SK-N-SH (cell line): Measurements from ENCODE around the gene ABCA4. TPM values are rescaled to one million over a fixed set of nuclear protein-coding genes. Genes with fewer than 3 reads are reported as not detected.

Experiments used
- CTCF ChIA-PET: fragments of 300-600, 350-600 bp; formaldehyde crosslinking; extraction: SDS; loops from one replicate; lab custom pipeline; 2021; lab: Yijun Ruan, JAX
- POLR2A ChIA-PET: fragments of 350-600 bp; sonication (Branson Sonifier 250); formaldehyde crosslinking; extraction: SDS; loops from one replicate; lab custom pipeline; 2020; ENCODE audit warnings: antibody characterized with exemption, inconsistent platforms; lab: Yijun Ruan, JAX
- DNase-seq: peaks from one replicate; pipeline ENCODE4 v3.0.0; 2012
- H2AFZ ChIP-seq: fragments of 200-600 bp; sonication (generic); 2 replicates; pipeline ENCODE4 v1.8.1; 2016; ENCODE audit warnings: antibody characterized with exemption, mild to moderate bottlenecking, low read depth
- H3F3A ChIP-seq: fragments of 200-600 bp; sonication (generic); replicated peaks from 2 replicates; pipeline ENCODE3; 2016; ENCODE audit warnings: antibody characterized with exemption, mild to moderate bottlenecking; ENCODE audit not compliant: insufficient read depth
- H3K27ac ChIP-seq, 2 experiments: fragments of 200-500 bp in 1 of 2; fragments of 200-600 bp in 1 of 2; sonication (Bioruptor generic) in 1 of 2; sonication (generic), shearing (Covaris generic) in 1 of 2; 2 replicates each; pipeline versions ENCODE4 v1.5.1 to v1.6.1; 2014 to 2016; ENCODE audit warnings: low read depth in 2 of 2, inconsistent platforms in 1 of 2, low read length in 1 of 2, mild to moderate bottlenecking in 1 of 2, mixed read lengths in 1 of 2
- H3K27me3 ChIP-seq: fragments of 200-600 bp; sonication (generic), shearing (Covaris generic); 2 replicates; pipeline ENCODE4 v1.6.1; 2016; ENCODE audit warnings: mixed run types; ENCODE audit not compliant: insufficient read depth
- H3K36me3 ChIP-seq, 2 experiments: fragments of 200-500 bp in 1 of 2; fragments of 200-600 bp in 1 of 2; sonication (Bioruptor generic) in 1 of 2; sonication (generic) in 1 of 2; replicated peaks in 1 of 2; 2 replicates each; pipeline versions ENCODE3 to v1.5.1; 2014 to 2016; ENCODE audit warnings: low read length in 1 of 2, mild to moderate bottlenecking in 1 of 2; ENCODE audit not compliant: insufficient read depth in 2 of 2, control insufficient read depth in 1 of 2
- H3K4me1 ChIP-seq, 2 experiments: fragments of 200-500 bp in 1 of 2; fragments of 200-600 bp in 1 of 2; sonication (Bioruptor generic) in 1 of 2; sonication (generic), shearing (Covaris generic) in 1 of 2; 2 replicates each; pipeline versions ENCODE4 v1.5.1 to v1.6.1; 2014 to 2016; ENCODE audit warnings: low read depth in 1 of 2, low read length in 1 of 2, mixed run types in 1 of 2; ENCODE audit not compliant: insufficient read depth in 2 of 2, control insufficient read depth in 1 of 2
- H3K4me2 ChIP-seq: fragments of 200-600 bp; sonication (generic), shearing (Covaris generic); 2 replicates; pipeline ENCODE4 v1.6.1; 2017; ENCODE audit warnings: mixed run types
- H3K4me3 ChIP-seq, 2 experiments: fragments of 200-500 bp in 1 of 2; fragments of 200-600 bp in 1 of 2; sonication (Bioruptor generic) in 1 of 2; sonication (generic), shearing (Covaris generic) in 1 of 2; 2 replicates each; pipeline versions ENCODE4 v1.5.1 to v1.8.1; 2014 to 2016; ENCODE audit warnings: low read depth in 2 of 2, inconsistent platforms in 1 of 2, low read length in 1 of 2, mild to moderate bottlenecking in 1 of 2, mixed read lengths in 1 of 2, moderate library complexity in 1 of 2
- H3K79me2 ChIP-seq: fragments of 200-600 bp; sonication (generic); 2 replicates; pipeline ENCODE4 v1.8.1; 2017; ENCODE audit warnings: mild to moderate bottlenecking; ENCODE audit not compliant: insufficient read depth
- H3K9ac ChIP-seq: fragments of 200-600 bp; sonication (generic); 2 replicates; pipeline ENCODE4 v1.6.1; 2017; ENCODE audit warnings: mixed run types
- H3K9me2 ChIP-seq: fragments of 200-600 bp; sonication (generic); 2 replicates; pipeline ENCODE4 v1.6.1; 2017; ENCODE audit warnings: mixed run types
- H3K9me3 ChIP-seq: fragments of 200-600 bp; sonication (generic); 2 replicates; pipeline ENCODE4 v1.6.1; 2017; ENCODE audit warnings: mixed run types, mild to moderate bottlenecking, moderate library complexity
- H4K20me1 ChIP-seq: fragments of 200-600 bp; sonication (generic); 2 replicates; pipeline ENCODE4 v1.6.1; 2017; ENCODE audit warnings: mild to moderate bottlenecking, mixed run types; ENCODE audit not compliant: insufficient read depth
- CHD2 ChIP-seq: fragments of 150-350 bp; IDR thresholded peaks from 2 replicates; pipeline ENCODE4 v1.6.1; 2018; ENCODE audit warnings: low read length; ENCODE audit not compliant: partially characterized antibody
- CTCF ChIP-seq: fragments of 200-600 bp; sonication (generic); IDR thresholded peaks from 2 replicates; pipeline ENCODE4 v1.6.1; 2017; ENCODE audit warnings: antibody characterized with exemption, mild to moderate bottlenecking, moderate library complexity
- EP300 ChIP-seq, 2 experiments: IDR thresholded peaks; 2 replicates each; pipeline versions ENCODE4 v1.4.0 to v1.6.1; 2012; ENCODE audit warnings: borderline replicate concordance in 1 of 2, low read depth in 1 of 2, low read length in 1 of 2
- EZH2phosphoT487 ChIP-seq: fragments of 200-600 bp; sonication (generic); IDR thresholded peaks from 2 replicates; pipeline ENCODE4 v1.6.1; 2017; ENCODE audit warnings: low read depth, mixed run types, mild to moderate bottlenecking, antibody characterized with exemption, moderate library complexity, borderline replicate concordance
- FOSL2 ChIP-seq: IDR thresholded peaks from 2 replicates; pipeline ENCODE4 v1.4.0; 2012; ENCODE audit warnings: low read depth, mild to moderate bottlenecking, moderate library complexity, borderline replicate concordance
- JUND ChIP-seq: IDR thresholded peaks from 2 replicates; pipeline ENCODE4 v1.4.0; 2012
- MEF2A ChIP-seq: IDR thresholded peaks from 2 replicates; pipeline ENCODE4 v1.4.0; 2012; ENCODE audit warnings: low read depth, borderline replicate concordance
- NRF1 ChIP-seq: IDR thresholded peaks from 2 replicates; pipeline ENCODE4 v1.6.1; 2012; ENCODE audit warnings: low read depth, mild to moderate bottlenecking, low read length
- PBX3 ChIP-seq: IDR thresholded peaks from 2 replicates; pipeline ENCODE4; 2012
- RAD21 ChIP-seq: IDR thresholded peaks from 2 replicates; pipeline ENCODE4 v1.6.1; 2012; ENCODE audit warnings: mild to moderate bottlenecking, low read length
- REST ChIP-seq: IDR thresholded peaks from 2 replicates; pipeline ENCODE4 v1.6.1; 2012; ENCODE audit warnings: mild to moderate bottlenecking, low read depth, low read length, moderate library complexity
- RFX5 ChIP-seq: IDR thresholded peaks from 2 replicates; pipeline ENCODE4 v1.6.1; 2012; ENCODE audit warnings: mild to moderate bottlenecking, improper control_type of control experiment, low read length
- RXRA ChIP-seq: IDR thresholded peaks from 2 replicates; pipeline ENCODE4 v1.4.0; 2012; ENCODE audit warnings: low read depth, mild to moderate bottlenecking, borderline replicate concordance
- SIN3A ChIP-seq: IDR thresholded peaks from 2 replicates; pipeline ENCODE4 v1.6.1; 2012; ENCODE audit warnings: low read depth, mild to moderate bottlenecking, low read length, moderate library complexity, borderline replicate concordance
- TAF1 ChIP-seq: IDR thresholded peaks from 2 replicates; pipeline ENCODE4 v1.6.1; 2012; ENCODE audit warnings: low read depth, mild to moderate bottlenecking, low read length, moderate library complexity, borderline replicate concordance
- TEAD4 ChIP-seq: IDR thresholded peaks from 2 replicates; pipeline ENCODE4 v1.4.0; 2012; ENCODE audit warnings: mild to moderate bottlenecking, borderline replicate concordance; ENCODE audit not compliant: insufficient read depth
- USF2 ChIP-seq: fragments of 150-350 bp; IDR thresholded peaks from 2 replicates; pipeline ENCODE4 v1.6.1; 2017; ENCODE audit warnings: antibody characterized with exemption, low read length, low read depth, borderline replicate concordance
- YY1 ChIP-seq: IDR thresholded peaks from 2 replicates; pipeline ENCODE4 v1.4.0; 2012; ENCODE audit warnings: low read depth, mild to moderate bottlenecking
- WGBS: methylation state at CpG from one replicate; pipeline ENCODE4 v1.1.6; 2017; ENCODE audit warnings: low lambda C conversion rate; 5-methylcytosine and 5-hydroxymethylcytosine counted together
- polyA plus RNA-seq, 3 experiments: library from polyadenylated mRNA; depleted of rRNA; stranded (reverse); fragments of >200 nt; gene quantifications; 2 replicates each; pipeline ENCODE4 v1.2.3, GENCODE V29; 2012

Gene ABCA4
- polyA plus RNA-seq, 1 of the 3 experiments (the other 2 are of a cell fraction) = 0.03 TPM

- Histone ChIP-seq H3K9me2 (no peaks in the 10 kb centered on the region), H3K27me3 (no peaks in the 10 kb centered on the region), H3K27ac (no peak overlapping the region), H3K36me3 (no peaks in the 10 kb centered on the region), H3F3A (peaks cover 5% of the 10 kb centered on the region), H2AFZ (no peak overlapping the region), H3K9me3 (no peaks in the 10 kb centered on the region), H3K4me1 (no peaks in the 10 kb centered on the region), H3K4me2 (no peak overlapping the region), H4K20me1 (no peaks in the 10 kb centered on the region), H3K79me2 (no peaks in the 10 kb centered on the region), H3K9ac (no peak overlapping the region), H3K4me3 (no peak overlapping the region)
- 92% methylated on average over 9 of the region's 9 CpGs for WGBS
- no peak for TF ChIP-seq CTCF
- no peak for TF ChIP-seq SIN3A
- no peak for TF ChIP-seq RFX5
- no peak for TF ChIP-seq YY1
- TF ChIP-seq MEF2A = no peak
- TF ChIP-seq TAF1 = no peak
- no peak for TF ChIP-seq CHD2
- no peak for TF ChIP-seq PBX3
- no peak for TF ChIP-seq USF2
- TF ChIP-seq EZH2phosphoT487 = no peak
- no peak for TF ChIP-seq RXRA
- no peak for TF ChIP-seq TEAD4
- TF ChIP-seq EP300 (IDR thresholded peaks at IDR 0.05; ENCODE audit: borderline replicate concordance in 1 of 2, low read depth in 1 of 2, low read length in 1 of 2) = no peak
- POLR2A ChIA-PET = no interaction called here
- CTCF ChIA-PET = interaction anchor here (12.4 to 35.1 kb wide), 2 partner anchors 10 to 303 kb away, joined by 321 to 889 read pairs; no protein-coding TSS in a partner anchor
- DNase-seq = no peak
These were observed 89.4 kb downstream of the ABCA4 start for GRCh38 chr1:94031591-94031990.

DNA sequence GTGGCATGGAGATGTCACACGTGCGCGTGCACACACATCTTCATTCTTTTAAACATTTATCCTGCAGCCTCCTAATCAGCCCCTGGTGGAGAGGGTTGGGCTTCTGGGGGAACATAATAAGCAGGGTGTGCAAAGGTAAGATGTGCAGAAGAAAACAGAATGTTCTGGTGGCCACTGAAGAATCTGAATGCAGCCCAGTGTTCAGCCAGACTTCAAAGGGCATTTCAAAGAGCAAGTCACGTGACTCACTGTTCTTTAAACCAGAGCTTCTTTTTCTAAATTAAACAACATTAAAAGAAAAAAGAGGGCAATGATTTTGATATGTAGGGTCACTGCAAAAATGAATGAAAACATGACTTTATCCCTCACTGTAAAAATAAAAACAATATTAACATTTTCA, 89.8 kb downstream of the ABCA4 start:
- H3K4me1 ChIP-seq = no peaks in the 10 kb centered on the region
- no peak overlapping the region for H3K9ac ChIP-seq
- H3K4me2 ChIP-seq = no peak overlapping the region
- ChIA-PET CTCF (interaction anchor here (12.4 to 35.1 kb wide), 2 partner anchors 10 to 303 kb away, joined by 321 to 889 read pairs; no protein-coding TSS in a partner anchor), POLR2A (no interaction called here)
- DNase-seq = no peak
- WGBS = 91% methylated on average over 4 of the region's 4 CpGs
- peaks cover under 1% of the 10 kb centered on the region for H3F3A ChIP-seq
- no peaks in the 10 kb centered on the region for H3K9me2 ChIP-seq
- no peaks in the 10 kb centered on the region for H3K27me3 ChIP-seq
- H3K27ac ChIP-seq = no peak overlapping the region
- H3K79me2 ChIP-seq = no peaks in the 10 kb centered on the region
- no peaks in the 10 kb centered on the region for H4K20me1 ChIP-seq
- H3K4me3 ChIP-seq = no peak overlapping the region
- H2AFZ ChIP-seq = no peak overlapping the region
- H3K9me3 ChIP-seq = no peaks in the 10 kb centered on the region
- H3K36me3 ChIP-seq = no peaks in the 10 kb centered on the region
- TF ChIP-seq REST (no peak), RAD21 (no peak), USF2 (no peak), NRF1 (no peak), FOSL2 (no peak), JUND (no peak), YY1 (no peak), EP300 (IDR thresholded peaks at IDR 0.05; ENCODE audit: borderline replicate concordance in 1 of 2, low read depth in 1 of 2, low read length in 1 of 2) (no peak), SIN3A (no peak), TAF1 (no peak), CHD2 (no peak), RXRA (no peak)
